GM12878 (cell line): Measurements from ENCODE around the gene C1QB. TPM values are rescaled to one million over a fixed set of nuclear protein-coding genes. Genes with fewer than 3 reads are reported as not detected.
"Not testable (repeated sequence)": the region's sequence is repeated elsewhere in the genome, so short reads cannot be mapped to it uniquely, and the experiment has no call there.

ENCODE experiments used
- ATAC-seq: fragments of 200-7000 bp; cut with Tn5 transposase; 3 replicates; pipeline ENCODE4 v1.9.1; 2020; ENCODE audit warnings: mild to moderate bottlenecking, moderate library complexity
- BruUV-seq: library from RNA; stranded (reverse); fragments of 400-500 nt; replicated peaks from 2 replicates; lab custom pipeline; 2021; lab: Mats Ljungman, UMichigan
- CTCF ChIA-PET: fragments of 300-600 bp; sonication (Branson Sonifier 250); formaldehyde crosslinking; extraction: SDS; loops from one replicate; lab custom pipeline; 2021; ENCODE audit warnings: inconsistent platforms; lab: Yijun Ruan, JAX
- POLR2A ChIA-PET: fragments of 350-600 bp; formaldehyde crosslinking; extraction: SDS; loops from one replicate; lab custom pipeline; 2021; ENCODE audit warnings: inconsistent platforms; lab: Charles Lee
- RAD21 ChIA-PET: fragments of 300-600 bp; sonication (Branson Sonifier 250); formaldehyde crosslinking; loops from one replicate; lab custom pipeline; 2023; ENCODE audit warnings: antibody characterized with exemption; ENCODE audit not compliant: unreplicated experiment; lab: Charles Lee
- SMC1A ChIA-PET: fragments of 300-600 bp; sonication (Branson Sonifier 250); formaldehyde crosslinking; loops from one replicate; lab custom pipeline; 2023; ENCODE audit not compliant: unreplicated experiment, uncharacterized antibody; lab: Charles Lee
- DNase-seq: peaks from one replicate; pipeline ENCODE4 v3.0.0-alpha.2; 2011; ENCODE audit warnings: low read depth, low spot score
- FAIRE-seq: peaks from 3 replicates; lab custom pipeline; 2011; peaks lifted over from hg19 to GRCh38; lab: Jason Lieb, UNC
- H2AFZ ChIP-seq: 2 replicates; pipeline ENCODE4 v1.6.0; 2011; ENCODE audit warnings: low read depth, low read length, control low read depth; ENCODE audit not compliant: control insufficient read depth
- H3K27ac ChIP-seq: 2 replicates; pipeline ENCODE4 v1.5.1; 2011; ENCODE audit warnings: control low read depth; ENCODE audit not compliant: control insufficient read depth, insufficient read depth
- H3K27me3 ChIP-seq, 2 experiments: replicated peaks in 1 of 2; 2 replicates each; pipeline versions ENCODE4 v1.6.0 to v1.6.1; 2011; ENCODE audit warnings: low read length in 1 of 2; ENCODE audit not compliant: control insufficient read depth in 2 of 2, insufficient read depth in 2 of 2
- H3K36me3 ChIP-seq, 2 experiments: 2 replicates each; pipeline ENCODE4 v1.5.1; 2011; ENCODE audit warnings: low read length in 1 of 2; ENCODE audit not compliant: control insufficient read depth in 2 of 2, insufficient read depth in 2 of 2
- H3K4me1 ChIP-seq: 2 replicates; pipeline ENCODE4 v1.6.1; 2011; ENCODE audit warnings: mild to moderate bottlenecking, low read length, moderate library complexity, mixed read lengths; ENCODE audit not compliant: control insufficient read depth, insufficient read depth
- H3K4me2 ChIP-seq: 2 replicates; pipeline ENCODE4 v1.6.0; 2011; ENCODE audit warnings: control low read depth; ENCODE audit not compliant: control insufficient read depth, insufficient read depth
- H3K4me3 ChIP-seq: fragments of 200-600 bp; sonication (generic); 2 replicates; pipeline ENCODE4 v1.5.1; 2016
- H3K79me2 ChIP-seq: 2 replicates; pipeline ENCODE4 v1.6.0; 2011; ENCODE audit warnings: low read length; ENCODE audit not compliant: control insufficient read depth, insufficient read depth
- H3K9ac ChIP-seq: 2 replicates; pipeline ENCODE4 v1.8.0; 2011; ENCODE audit warnings: low read length, control low read depth, mixed read lengths; ENCODE audit not compliant: control insufficient read depth, insufficient read depth
- H3K9me3 ChIP-seq: replicated peaks from 3 replicates; pipeline ENCODE4 v1.5.1; 2011; ENCODE audit warnings: mild to moderate bottlenecking, low read length; ENCODE audit not compliant: control insufficient read depth, insufficient read depth
- H4K20me1 ChIP-seq: 2 replicates; pipeline ENCODE4 v1.6.0; 2011; ENCODE audit not compliant: control insufficient read depth, insufficient read depth
- KAT2A ChIP-seq: conservative IDR thresholded peaks from 2 replicates; pipeline ENCODE4 v1.6.1; 2011; ENCODE audit warnings: low read depth, low read length; ENCODE audit not compliant: control insufficient read depth
- MEF2B ChIP-seq: fragments of 450-650 bp; IDR thresholded peaks from 2 replicates; pipeline ENCODE4 v1.6.1; 2018; ENCODE audit warnings: mild to moderate bottlenecking, moderate library complexity; ENCODE audit not compliant: partially characterized antibody, poor library complexity, severe bottlenecking
- NFYA ChIP-seq: IDR thresholded peaks from 2 replicates; pipeline ENCODE4 v1.6.1; 2011; ENCODE audit warnings: low read depth, mild to moderate bottlenecking, low read length, improper control_type of control experiment, borderline replicate concordance
- PKNOX1 ChIP-seq: fragments of 450-650 bp; IDR thresholded peaks from 2 replicates; pipeline ENCODE4 v1.6.1; 2016; ENCODE audit warnings: mild to moderate bottlenecking
- SMAD5 ChIP-seq: IDR thresholded peaks from 2 replicates; pipeline ENCODE4 v1.6.1; 2016; ENCODE audit warnings: antibody characterized with exemption, low read depth
- ZBTB4 ChIP-seq: fragments of 450-650 bp; formaldehyde crosslinking; IDR thresholded peaks from 2 replicates; pipeline ENCODE4 v1.4.0; 2022; ENCODE audit warnings: mild to moderate bottlenecking, moderate library complexity
- WGBS: methylation state at CpG from one replicate; pipeline ENCODE4 v1.1.6; 2016; ENCODE audit warnings: low lambda C conversion rate; ENCODE audit not compliant: insufficient replicate concordance, insufficient coverage; ENCODE audit errors: missing lambda C conversion rate; 5-methylcytosine and 5-hydroxymethylcytosine counted together
- in situ Hi-C: fragments of 300-500 bp; cut with MboI; formaldehyde crosslinking; loops from 9 replicates; pipeline ENCODE4 v1.14.3; 2018; ENCODE audit warnings: mixed read lengths
- intact Hi-C: fragments of 100-400 bp; cut with micrococcal nuclease; formaldehyde crosslinking; loops from one replicate; pipeline ENCODE4 v1.14.2; 2022; ENCODE audit not compliant: unreplicated experiment
- polyA plus RNA-seq, 11 experiments: library from polyadenylated mRNA; depleted of rRNA in 4 of 11; unstranded in 6 of 11; stranded (reverse) in 5 of 11; fragments of >200 nt; fragmentation: Nextera tagmentation in 4 of 11; fragmentation: Illumina TruSeq in 1 of 11; extraction: Ambion mirVana in 4 of 11; extraction: Trizol in 1 of 11; gene quantifications; 1 replicate in 1 of 11; 2 replicates in 10 of 11; pipeline versions ENCODE4 v1.2.1 to v1.2.3, GENCODE V29; 2011 to 2016; ENCODE audit warnings: inconsistent platforms in 2 of 11, missing spikeins in 2 of 11, low read depth in 1 of 11
- total RNA-seq, 4 experiments: library from RNA; depleted of rRNA in 3 of 4; stranded (reverse); fragments of >200 nt in 3 of 4; fragmentation: Illumina TruSeq in 1 of 4; extraction: Trizol in 1 of 4; gene quantifications; 2 replicates each; pipeline versions ENCODE4 v1.2.1 to v1.2.3, GENCODE V29; 2013 to 2021

Gene C1QB
- total and polyA plus RNA-seq, 10 of the 15 experiments (the other 5 are each of a cell fraction or from before 2014, with no cell fraction given) = 0.62 TPM; not detected in 9

- FAIRE-seq (no peak), ATAC-seq (no peak)
- Histone ChIP-seq H3K27ac (no peak overlapping the region), H3K79me2 (no peaks in the 10 kb centered on the region), H3K4me1 (no peaks in the 10 kb centered on the region), H4K20me1 (no peaks in the 10 kb centered on the region), H3K27me3 (peaks cover 2% of the 10 kb centered on the region in 2 experiments; a peak in 2 of 4 replicates), H3K4me3 (no peak overlapping the region)
- in situ Hi-C loops (no loop called here), intact Hi-C loops (loop anchor here (1.0 kb wide), 2 partner anchors 256 to 290 kb away; no protein-coding TSS in a partner anchor)
- no TSS peak for BruUV-seq
- 0% methylated on average over 1 of the region's 1 CpG for WGBS
- RAD21 ChIA-PET = interaction anchor here (1.2 kb wide), 1 partner anchor 256 kb away, joined by 4 read pairs; no protein-coding TSS in a partner anchor
- TF ChIP-seq NFYA (no peak), MEF2B (no peak), SMAD5 (no peak), KAT2A (no peak), ZBTB4 (no peak), PKNOX1 (no peak)
- TF ChIP-seq, all 136 proteins: peak for 0
- H2AFZ ChIP-seq = no peak overlapping the region
- H3K9me3 ChIP-seq = no peaks in the 10 kb centered on the region
- ChIA-PET SMC1A (interaction anchor here (0.7 to 1.1 kb wide), 5 partner anchors 11 to 257 kb away, joined by 3 to 5 read pairs (median 4); no protein-coding TSS in a partner anchor), POLR2A (no interaction called here), CTCF (interaction anchor here (0.7 to 2.1 kb wide), 11 partner anchors 11 to 259 kb away, joined by 3 to 8 read pairs (median 5); no protein-coding TSS in a partner anchor)
- no peak overlapping the region for H3K4me2 ChIP-seq
- no peak overlapping the region for H3K9ac ChIP-seq
- DNase-seq = no peak
- H3K36me3 ChIP-seq = no peaks in the 10 kb centered on the region
These were observed 21.3 kb downstream of the C1QB start for GRCh38 chr1:22674410-22674749.

- POLR2A ChIA-PET, in situ Hi-C loops: not testable (repeated sequence)
- CTCF ChIA-PET = interaction anchor here (0.6 to 2.0 kb wide), 5 partner anchors 29 to 213 kb away, joined by 3 to 7 read pairs (median 3); no protein-coding TSS in a partner anchor
These were observed 23.1 kb downstream of the C1QB start for GRCh38 chr1:22676151-22676550.

More at GRCh38 chr1:22676151-22676550, 23.1 kb downstream of the C1QB start:
- H3K79me2 ChIP-seq, H4K20me1 ChIP-seq, FAIRE-seq, BruUV-seq, H3K9me3 ChIP-seq, RAD21 ChIA-PET, H3K4me2 ChIP-seq, H3K27me3 ChIP-seq, H3K4me1 ChIP-seq, intact Hi-C loops, H3K27ac ChIP-seq, H3K4me3 ChIP-seq, ATAC-seq, DNase-seq, H3K36me3 ChIP-seq, H2AFZ ChIP-seq, H3K9ac ChIP-seq: not testable (repeated sequence)
- WGBS = 41% methylated on average over 15 of the region's 15 CpGs
- SMC1A ChIA-PET = interaction anchor here (1.0 kb wide), 1 partner anchor 213 kb away, joined by 3 read pairs; no protein-coding TSS in a partner anchor
